Activated T-helper 1 cell treated with anti-CD3 and anti-CD28 coated beads, Interleukin-2, amount 50 U/mL, for 16 hours (primary cell): ENCODE results near the gene OR6K3.

ENCODE experiments used
- DNase-seq, 2 donors: peaks; one replicate each; pipeline ENCODE4 v3.0.0-alpha.2; 2020; ENCODE audit warnings: low read depth in 1 of 2, low spot score in 1 of 2

OR6K3 gene

DNA sequence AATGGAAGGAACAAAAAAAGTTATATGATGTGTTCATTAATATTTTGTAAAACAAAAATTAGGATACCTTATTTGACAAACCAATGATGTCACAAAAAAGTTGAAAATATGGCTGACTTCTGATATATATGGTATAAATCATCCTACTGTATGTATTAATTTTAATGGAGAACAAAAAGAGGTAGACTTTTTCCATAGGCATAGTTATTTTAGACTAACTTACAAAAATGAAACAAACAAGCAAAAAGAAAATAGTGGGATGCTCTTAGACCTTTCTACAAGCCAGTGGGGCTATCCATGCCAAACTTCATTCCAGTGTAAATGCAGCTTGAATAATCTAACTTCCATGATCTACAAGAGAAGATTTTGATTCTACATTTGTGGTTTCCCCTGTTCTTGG is 33.5 kb downstream of the OR6K3 start:
- DNase-seq, result no peak

GRCh38 chr1:158686111-158687009 is 34.2 kb downstream of the OR6K3 start, which contains the start of gene SPTA1:
SPTA1 (minus strand) TSS chr1:158686715; CDS start chr1:158686517, 198 bp downstream.
- DNase-seq, result no peak

- no peak for DNase-seq
Observed at GRCh38 chr1:158685085-158685484, 35.4 kb downstream of the OR6K3 start.

DNA sequence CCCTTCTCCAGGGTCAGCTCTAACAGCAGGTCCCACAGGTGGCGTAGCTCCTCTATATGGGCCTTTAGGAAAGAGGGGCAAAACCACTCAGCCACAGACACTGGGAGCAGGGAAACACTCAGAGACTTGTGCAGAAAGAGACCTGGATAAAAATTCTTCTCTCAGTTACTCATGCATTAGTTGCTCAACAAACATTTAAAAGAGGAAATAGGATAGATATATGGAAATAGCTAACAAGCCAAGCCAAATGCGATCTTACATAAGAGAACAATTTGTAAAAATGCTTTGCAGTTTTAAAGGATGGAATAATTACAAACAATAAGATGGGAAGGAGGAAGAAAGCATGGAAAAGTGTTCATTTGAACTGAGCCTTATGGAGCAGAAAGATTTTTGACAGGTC is 38.9 kb downstream of the OR6K3 start:
- DNase-seq, result no peak

DNA sequence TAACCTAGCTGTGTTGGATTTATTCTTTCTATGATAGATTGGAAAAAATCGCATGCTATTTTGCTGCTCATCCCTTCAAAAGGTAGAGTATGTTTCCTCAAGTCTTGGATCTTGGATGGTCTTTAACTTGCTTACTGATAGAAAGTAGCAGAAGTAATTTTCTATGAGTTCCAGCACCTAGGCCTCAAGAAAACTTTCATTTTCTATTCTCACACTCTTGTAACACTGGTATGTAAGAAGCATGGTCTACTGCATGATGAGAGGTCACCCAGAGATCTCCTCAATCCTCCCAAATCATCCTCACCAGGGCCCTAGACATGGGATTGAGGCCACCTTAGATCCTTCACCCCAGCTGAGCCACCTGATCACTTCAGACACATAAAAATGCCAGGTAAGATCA is 41.2 kb downstream of the OR6K3 start:
- DNase-seq, result no peak

GRCh38 chr1:158675563-158676323 is 44.8 kb downstream of the OR6K3 start:
- DNase-seq, result no peak

DNA sequence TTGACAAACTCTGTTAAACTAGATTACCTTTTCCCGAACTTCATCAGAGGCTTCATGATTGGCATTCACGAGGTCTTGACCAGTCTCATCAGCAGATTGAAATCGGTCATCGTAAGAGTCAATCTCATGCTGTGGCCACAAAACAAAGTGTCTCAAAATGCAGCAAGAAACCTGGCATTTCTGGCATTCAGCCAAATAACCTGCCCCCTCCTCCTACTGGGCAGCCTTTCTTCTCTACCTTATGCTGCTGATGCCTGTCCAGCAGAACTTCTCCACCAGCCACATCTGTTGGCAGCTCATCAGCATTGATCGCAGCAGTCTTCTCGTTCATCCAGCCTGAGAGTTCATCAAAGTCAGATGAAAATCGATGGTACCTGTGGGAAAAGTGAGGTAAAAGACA is 46.2 kb downstream of the OR6K3 start:
- no peak for DNase-seq
